HG03558 (cell line): ENCODE data around the gene APC.
"Not testable (repeated sequence)": the region's sequence is repeated elsewhere in the genome, so short reads cannot be mapped to it uniquely, and the experiment has no call there.

Source experiments
- ATAC-seq: cut with Tn5 transposase; IDR thresholded peaks from one replicate; pipeline ENCODE4 v1.9.1; 2021; ENCODE audit warnings: moderate number of reproducible peaks; ENCODE audit not compliant: unreplicated experiment; ENCODE audit errors: extremely low read depth

APC gene

DNA sequence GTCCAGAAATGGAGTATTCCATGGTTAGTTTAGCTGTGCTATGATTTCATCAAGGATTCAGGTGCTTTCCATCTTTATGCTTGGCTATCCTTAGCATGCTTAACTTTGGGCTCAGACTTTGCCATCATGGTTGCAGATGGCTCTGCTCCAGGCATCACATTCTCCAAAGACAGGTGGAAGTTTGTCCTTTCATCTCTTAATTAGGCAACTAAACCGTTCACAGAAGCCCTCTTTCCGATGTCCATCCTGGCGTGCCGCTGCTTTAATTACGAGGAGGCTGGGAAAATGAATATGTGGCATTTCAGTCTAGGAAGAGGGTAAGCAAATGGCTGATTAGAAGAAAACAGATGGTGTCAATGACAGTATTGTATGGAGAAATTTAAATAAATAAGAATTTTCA is 24.5 kb upstream of the APC start:
- no peak for ATAC-seq

DNA sequence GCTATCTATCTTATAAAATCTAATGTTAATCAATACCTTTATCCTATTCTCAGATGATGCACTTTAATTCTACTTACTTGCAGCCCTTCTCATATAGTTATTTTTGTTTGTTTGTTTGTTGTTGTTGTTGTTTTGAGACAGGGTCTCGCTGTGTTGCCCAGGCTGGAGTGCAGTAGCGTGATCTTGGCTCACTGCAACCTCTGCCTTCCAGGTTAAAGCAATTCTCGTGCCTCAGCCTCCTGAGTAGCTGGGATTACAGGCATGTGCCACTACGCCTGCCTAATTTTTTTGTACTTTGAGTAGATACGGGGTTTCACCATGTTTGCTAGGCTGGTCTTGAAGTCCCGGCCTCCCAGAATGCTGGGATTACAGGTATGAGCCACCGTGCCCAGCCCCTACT is 20.8 kb upstream of the APC start:
- ATAC-seq, result not testable (repeated sequence)

DNA sequence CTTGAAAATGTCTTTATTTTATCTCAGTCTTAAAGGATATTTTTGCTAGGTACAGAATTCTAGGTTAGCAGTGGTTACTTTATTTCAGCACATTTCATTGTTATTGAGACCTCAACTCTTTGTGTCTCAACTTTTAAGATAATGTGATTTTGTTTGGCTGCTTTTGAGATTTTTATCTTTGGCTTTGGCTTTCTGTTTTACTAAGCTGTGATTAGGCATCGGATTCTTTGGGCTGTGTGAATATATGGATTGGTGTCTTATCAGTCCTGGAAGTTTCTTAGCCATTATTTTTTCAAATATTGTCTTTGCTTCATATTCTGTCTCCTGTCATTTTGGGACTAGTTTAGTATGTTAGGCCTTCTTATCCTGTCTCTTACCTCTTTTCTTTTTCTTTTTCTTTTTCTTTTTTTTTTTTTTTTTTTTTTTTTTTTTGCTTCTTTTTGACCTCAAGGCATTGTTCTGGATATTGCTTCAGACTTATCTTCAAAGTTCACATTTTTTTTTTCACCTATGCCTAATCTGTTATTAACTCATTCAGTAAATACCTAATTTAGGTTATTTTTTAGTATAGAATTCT is 20.1 kb upstream of the APC start:
- no peak for ATAC-seq

DNA sequence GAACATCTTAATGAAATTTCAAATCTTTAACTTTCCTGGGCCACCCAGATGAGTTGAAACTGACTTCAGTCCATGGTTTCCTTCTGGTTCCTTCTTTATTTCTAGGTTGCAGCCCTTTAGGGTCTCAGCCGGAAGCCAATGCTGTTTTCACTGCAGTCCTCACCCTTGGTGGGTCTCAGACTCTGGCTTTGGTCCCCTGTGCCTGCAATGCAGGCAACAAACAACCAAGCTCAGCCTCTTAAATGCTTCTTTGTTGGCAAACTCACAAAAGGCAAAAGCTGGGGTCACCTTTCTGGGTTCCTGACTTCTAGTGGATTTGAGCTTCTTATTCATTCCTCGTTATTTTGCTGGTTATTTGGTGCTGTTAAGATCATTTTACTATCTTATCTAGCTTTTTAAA is 19.3 kb upstream of the APC start:
- no peak for ATAC-seq

DNA sequence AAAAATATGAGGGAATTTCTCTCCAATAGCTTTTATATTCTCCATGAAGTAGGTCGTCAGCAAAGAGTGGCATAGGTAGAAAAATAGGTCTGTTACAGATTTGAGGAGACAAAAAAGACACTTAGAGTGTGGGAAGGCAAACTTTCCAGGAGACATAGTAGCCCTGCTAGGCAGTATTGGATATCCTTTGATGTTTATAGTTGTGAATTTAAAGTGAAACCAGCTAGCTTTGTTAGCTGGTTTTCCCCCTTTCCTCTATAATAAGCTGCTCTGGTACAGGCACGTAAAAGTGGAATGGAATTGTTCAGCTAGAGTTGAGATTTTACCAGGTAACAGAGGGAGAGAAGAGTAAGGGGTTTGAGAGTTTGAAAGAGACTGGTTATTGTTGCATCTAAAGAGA is 17.1 kb upstream of the APC start:
- ATAC-seq, result no peak

DNA sequence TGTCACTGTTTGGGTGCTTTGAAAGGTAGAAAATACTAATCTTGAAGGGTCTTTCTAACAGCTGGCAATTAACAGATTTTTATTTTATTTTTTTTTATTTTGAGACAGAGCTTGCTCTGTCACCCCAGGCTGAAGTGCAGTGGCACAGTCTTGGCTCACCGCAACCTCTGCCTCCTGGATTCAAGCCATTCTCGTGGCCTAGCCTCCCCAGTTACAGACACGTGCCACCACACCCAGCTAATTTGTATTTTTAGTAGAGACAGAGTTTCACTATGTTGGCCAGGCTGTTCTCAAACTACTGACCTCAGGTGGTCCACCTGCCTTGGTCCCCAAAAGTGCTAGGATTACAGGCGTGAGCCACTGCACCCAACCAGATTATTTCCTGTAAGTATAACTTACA is 12.8 kb upstream of the APC start:
- ATAC-seq, result no peak

DNA sequence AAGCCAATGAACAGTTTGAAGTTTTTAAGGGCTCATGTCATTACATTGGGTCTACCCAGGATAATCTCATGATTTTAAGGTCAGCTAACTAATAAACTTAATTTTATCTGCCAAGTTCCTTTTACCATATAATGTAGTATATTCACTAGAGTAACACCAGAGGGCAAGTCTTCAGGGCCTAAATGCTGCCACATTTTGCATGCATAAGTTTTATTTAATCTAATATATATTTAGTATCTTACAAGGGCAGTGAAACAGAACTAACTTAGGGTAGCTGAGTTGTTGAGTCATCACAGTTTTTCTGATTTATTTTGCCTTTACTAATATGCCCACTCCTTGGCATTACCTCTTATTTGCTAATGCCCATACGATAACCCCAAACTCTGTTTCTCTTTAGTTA is 8.1 kb upstream of the APC start:
- no peak for ATAC-seq

DNA sequence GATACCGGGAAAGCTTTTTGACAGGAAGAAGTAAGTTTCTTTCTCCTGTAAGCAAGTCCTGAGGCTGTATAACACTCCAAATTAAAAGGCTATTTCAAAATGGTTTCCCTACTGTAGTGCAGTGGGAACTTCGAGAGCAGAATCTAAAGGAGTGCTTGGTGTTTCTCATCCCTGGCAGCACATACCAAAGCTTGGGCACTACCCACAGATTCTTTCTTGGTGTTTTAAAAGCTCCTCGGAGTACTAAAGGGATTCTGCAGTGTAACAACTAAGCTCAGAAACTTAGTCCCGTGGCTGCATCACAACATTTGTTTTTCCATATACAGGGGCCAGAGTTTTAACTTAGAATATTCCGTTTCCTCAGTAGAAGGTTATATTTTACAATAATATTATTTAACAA is 5.6 kb upstream of the APC start:
- no peak for ATAC-seq

DNA sequence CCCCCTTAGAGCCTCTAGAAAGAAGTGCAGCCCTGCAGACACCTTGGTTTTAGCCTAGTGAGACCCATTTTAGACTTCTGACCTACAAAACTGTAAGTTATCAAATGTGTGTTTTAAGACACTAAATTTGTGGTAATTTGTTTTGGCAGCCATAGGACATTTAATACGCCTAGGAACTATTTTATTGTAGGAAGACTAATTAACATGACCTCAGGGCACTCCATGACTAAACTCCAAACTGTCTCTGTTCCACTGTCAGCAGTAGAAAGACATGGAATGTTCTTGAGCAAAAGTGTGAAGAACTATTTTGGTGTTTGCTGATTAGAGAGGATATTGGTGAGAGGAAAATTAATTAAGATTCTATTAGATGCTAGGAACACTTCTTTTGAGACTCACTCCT is 4.1 kb upstream of the APC start:
- ATAC-seq, result no peak

DNA sequence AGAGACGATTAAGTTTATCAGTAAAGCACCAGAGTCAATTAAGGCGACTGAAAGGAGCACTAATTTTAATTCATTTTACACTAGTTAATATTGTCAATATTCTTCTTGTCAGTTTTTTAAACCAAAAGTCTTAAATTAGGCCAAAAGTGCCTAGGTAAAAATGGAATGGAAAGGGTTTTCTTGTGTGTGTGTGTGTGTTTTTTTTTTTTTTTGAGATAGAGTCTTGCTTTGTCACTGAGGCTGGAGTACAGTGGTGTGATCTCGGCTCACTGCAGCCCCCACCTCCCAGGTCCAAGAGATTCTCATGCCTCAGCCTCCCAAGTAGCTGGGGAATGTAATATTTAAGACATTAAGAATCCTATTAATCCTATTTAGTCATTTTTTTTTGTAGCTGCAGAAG is 3.1 kb upstream of the APC start:
- ATAC-seq, result no peak

DNA sequence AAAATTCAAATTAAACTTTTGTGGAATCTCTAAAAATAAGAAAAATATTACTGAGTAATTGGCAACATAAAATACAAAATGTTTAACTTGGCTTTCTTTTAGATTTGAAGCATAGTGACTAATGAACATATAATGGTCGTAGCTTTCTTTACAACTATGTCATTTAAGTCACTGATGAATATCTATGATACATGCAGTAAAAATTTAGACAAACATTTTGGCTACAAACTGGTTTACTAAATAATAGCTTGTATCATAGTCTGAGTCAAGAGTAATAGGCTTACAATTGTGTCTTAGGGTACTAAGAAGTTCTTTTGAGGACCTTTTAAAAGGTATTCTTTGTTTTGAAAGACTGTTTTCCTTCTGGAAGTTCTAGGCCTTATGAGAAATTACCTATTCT is 2.0 kb upstream of the APC start:
- ATAC-seq, result no peak

DNA sequence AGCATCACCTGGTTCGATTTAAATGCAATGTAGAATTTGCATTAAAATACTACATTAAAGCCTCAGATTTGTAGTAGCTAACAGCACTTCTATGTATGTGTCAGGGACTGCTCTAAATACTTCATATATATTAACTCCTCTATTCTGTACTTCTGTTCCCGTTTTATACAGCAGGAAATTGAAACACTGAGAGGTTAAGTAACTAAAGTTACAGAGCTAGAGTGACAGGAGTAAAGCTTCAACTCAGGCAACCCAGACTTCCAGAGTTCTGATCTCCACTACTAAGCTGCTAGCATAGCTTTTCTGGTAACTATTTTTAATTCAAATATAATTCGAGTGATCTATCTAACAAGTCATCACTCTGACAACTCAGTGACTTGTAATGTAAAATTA is 619 bp upstream of the APC start:
- ATAC-seq, result peak; percentile 8

DNA sequence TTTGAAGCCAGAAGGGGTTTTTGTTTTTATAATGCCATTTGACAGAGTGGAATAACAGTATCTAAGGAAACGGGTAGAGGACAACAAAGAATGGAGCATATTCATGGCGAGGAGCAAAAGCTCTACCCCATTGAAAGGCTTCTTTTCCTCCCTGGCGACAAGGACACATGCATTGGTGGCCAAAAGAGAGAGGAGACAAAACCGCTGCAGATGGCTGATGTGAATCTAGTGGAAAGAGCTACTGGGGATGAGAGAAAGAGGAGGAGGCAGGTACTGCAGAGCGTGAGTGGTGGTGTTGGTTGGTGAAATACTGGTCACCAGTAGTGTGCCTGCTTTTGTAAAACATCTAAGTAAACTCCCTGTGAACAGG is 491 bp downstream of the APC start:
- no peak for ATAC-seq

DNA sequence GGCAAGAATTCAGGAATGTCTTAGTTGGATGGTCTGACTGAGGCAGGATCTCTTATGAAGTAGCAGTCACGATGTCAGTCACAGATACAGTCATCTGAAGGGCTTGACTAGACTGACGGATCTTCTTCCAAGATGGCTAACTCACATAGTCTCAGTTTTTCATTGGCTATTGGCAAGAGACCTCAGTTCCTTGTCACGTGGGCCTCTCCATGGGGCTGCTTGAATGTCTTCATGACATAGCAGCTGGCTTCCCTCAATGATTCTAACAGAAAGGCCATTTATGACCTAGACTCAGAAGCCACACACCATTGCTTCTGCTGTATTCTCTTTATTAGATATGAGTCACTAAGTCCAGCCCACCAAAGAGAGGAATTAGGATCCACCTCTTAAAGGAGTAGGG is 4.7 kb downstream of the APC start:
- ATAC-seq, result no peak

DNA sequence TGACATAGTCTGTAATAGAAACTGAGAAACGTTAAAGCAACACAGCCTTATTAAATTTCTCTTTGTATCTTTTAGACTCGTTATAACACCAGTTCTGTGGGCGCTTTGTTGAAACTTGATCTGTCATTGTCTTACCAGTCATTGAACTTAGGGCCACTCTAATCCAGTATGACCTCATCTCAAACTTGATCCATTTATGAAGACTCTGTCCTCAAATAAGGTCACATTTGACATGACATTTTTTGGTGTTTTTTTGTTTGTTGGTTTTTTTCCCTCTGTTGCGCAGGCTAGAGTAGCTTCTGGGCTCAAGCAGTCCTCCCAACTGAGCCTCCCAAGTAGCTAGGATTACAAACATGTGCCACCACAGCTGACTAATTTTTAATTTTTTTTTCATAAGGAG is 5.9 kb downstream of the APC start:
- no peak for ATAC-seq

DNA sequence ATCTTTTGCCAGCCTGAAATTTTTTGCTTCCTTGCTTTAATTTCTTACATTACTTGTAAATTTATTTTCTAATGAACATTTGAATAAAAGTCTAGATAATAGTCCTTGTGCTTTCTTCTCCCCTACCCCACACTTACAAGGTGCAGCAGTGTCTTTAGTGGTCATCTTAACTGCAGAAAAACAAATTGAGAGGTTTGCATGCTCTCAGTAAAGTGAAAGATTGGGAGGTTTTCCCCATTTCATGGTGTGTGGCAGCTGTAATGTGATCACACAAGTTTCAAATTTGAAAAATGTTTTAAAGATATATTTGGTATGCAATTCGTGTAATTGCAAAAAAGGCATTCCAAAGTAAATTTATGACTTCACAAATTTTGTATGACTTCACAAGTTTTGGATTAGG is 14.7 kb downstream of the APC start:
- ATAC-seq, result no peak

DNA sequence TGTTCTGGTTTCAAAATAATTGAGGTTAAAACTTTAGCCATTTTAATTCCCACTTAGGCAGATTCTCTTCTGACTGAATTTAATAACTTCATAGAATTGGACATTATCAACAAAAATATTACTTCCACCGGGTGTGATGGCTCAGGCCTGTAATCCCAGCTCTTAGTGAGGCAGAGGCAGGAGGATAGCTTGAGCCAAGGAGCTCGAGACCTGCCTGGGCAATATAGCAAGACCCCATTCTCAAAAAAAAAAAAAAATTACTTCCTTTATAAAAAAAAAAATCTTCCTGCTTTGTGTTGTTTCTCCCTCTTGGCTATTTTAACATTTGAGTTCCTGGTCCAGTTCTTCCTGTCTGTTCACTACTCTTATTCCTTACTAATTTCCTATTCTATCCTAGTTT is 18.0 kb downstream of the APC start:
- no peak for ATAC-seq

DNA sequence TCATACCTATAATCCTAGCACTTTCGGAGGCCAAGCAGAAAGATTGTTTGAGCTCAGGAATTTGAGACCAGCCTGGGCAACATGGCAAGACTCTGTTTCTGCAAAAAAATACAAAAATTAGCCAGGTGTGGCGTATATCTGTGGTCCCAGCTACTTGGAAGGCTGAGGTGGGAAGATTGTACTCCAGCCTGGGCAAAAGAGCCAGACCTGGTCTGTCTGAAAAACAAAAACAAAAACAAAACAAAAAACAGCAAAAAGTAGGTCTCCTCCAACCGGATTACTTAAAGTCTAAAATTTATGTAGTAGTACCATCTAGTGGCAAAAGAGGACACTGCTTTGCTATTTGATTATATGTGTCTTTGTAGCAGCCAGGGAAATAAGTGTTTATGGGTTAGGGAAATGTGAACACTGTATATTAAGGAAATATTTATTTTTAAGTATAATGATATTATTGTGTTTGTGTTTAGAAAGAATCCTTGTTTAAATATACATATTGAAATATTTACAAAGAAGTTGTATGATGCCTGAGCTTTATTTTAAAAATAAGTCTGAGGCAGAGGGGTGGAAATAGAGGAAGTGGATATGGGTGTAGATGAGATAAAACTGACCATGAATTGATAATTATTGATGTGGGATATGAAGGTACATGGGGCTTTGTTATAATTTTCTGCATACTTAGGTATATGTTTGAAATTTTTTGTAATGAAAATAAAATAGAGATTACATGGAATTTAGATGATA is 20.0 kb downstream of the APC start:
- peak; percentile 91 for ATAC-seq

DNA sequence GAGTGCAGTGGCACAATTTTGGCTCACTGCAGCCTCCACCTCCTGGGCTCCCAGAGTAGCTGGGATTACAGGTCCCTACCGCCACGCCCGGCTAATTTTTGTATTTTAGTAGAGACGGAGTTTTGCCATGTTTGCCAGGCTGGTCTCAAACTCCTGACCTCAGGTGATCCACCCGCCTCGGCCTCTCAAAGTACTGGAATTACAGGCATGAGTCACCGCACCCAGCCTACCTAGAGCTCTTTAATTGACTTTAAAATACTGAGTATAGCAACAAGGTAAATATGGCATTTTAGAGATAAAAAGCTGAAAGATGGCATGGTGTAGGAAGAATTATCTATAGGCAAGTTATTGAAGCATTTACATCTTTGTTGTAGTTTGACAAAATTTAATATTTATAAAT is 21.0 kb downstream of the APC start:
- ATAC-seq, result no peak

DNA sequence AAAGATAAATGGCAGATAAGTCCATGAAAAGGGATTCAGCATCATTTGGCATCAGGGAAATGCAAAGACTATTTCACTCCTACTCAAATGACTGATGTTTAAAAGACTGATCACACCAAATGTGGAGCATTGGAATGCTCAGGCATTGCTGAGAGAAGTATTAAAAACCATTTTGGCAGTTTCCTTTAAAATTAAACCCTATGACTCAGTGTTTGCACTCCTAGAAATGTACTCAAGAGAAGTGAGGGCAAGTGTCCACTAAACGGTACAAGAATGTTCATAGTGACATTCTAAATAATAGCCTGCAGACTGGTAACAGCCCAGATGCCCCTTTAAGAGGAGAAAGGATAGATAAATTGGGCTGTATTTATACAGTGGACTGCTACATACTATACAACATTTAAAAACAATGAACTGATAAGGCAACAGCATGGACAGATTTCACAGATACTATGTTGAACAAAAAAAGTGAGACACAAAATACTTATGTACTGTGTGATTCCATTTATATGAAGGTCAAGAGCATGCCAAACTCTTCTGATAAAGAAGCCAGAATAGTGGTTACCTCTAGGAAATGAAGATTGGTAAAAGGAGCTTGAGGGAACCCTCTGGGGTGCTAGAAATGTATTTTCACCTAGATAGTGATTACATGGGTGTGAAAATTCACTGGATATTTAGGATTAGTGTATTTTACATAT is 24.6 kb downstream of the APC start:
- ATAC-seq, result no peak

DNA sequence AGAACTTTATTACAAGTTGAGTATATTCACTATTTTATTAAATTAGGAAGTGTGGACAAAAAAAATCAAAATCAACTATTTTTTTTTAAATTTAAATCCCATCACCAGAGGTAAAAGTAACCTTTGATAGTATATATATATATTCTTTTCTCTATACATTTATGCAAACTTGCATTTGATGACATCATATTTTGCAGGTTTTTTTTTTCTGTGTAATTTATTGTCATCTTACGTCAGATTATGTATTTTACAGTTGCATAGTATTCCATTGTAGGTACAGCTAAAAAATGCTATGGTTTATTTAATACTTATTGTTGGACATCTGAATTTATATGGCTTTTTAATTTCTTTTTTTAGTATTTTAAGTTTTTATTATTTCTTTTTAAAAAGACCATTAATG is 25.5 kb downstream of the APC start:
- ATAC-seq, result no peak

DNA sequence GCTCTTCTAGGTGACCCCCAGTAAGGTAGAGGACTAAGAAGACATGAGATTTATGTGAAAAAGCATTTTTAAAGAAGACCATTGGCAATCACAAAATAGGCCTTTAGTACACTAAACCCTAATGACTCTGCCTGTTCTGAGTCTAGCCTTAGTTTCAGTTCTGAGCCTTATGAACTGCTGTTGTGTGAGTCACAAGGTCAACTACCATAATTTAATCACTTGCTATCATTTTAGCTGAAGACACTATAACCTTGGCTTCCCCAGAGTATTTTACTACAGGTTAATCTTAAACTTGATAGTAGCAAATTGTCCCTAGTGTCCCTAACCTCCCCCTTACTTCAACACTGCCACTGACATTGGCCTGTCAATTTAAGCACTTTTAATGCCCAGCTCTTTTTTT is 34.4 kb downstream of the APC start:
- no peak for ATAC-seq
